Smooth muscle cell (in vitro differentiated cells): Measurements from ENCODE around the gene CHMP4B. TPM values are rescaled to one million over a fixed set of nuclear protein-coding genes. Genes with fewer than 3 reads are reported as not detected.

Experiments used
- DNase-seq: peaks from one replicate; lab custom pipeline; 2025; ENCODE audit not compliant: unreplicated experiment; lab: John Stamatoyannopoulos, UW
- H2AFZ ChIP-seq: fragments of 200-600 bp; sonication (generic); 2 replicates; pipeline ENCODE4 v1.6.0; 2016; ENCODE audit warnings: antibody characterized with exemption, low read depth, mild to moderate bottlenecking
- H3F3A ChIP-seq: fragments of 200-600 bp; sonication (generic); 2 replicates; pipeline ENCODE4 v1.6.0; 2017; ENCODE audit warnings: antibody characterized with exemption, low read depth
- H3K27ac ChIP-seq: fragments of 200-600 bp; sonication (generic); 2 replicates; pipeline ENCODE4 v1.5.1; 2016; ENCODE audit warnings: low read depth, mild to moderate bottlenecking
- H3K27me3 ChIP-seq: fragments of 200-600 bp; sonication (generic); 2 replicates; pipeline ENCODE4 v1.6.1; 2016; ENCODE audit warnings: low read depth, mild to moderate bottlenecking
- H3K36me3 ChIP-seq: fragments of 200-600 bp; sonication (generic); 2 replicates; pipeline ENCODE4 v1.5.1; 2016; ENCODE audit warnings: low read depth
- H3K4me1 ChIP-seq: fragments of 200-600 bp; sonication (generic); 2 replicates; pipeline ENCODE4 v1.5.1; 2016; ENCODE audit warnings: low read depth
- H3K4me2 ChIP-seq: fragments of 200-600 bp; sonication (generic); 2 replicates; pipeline ENCODE4 v1.6.0; 2016; ENCODE audit warnings: mild to moderate bottlenecking
- H3K4me3 ChIP-seq: fragments of 200-600 bp; sonication (generic); 2 replicates; pipeline ENCODE4 v1.5.1; 2016; ENCODE audit warnings: mild to moderate bottlenecking
- H3K79me2 ChIP-seq: fragments of 200-600 bp; sonication (generic); 2 replicates; pipeline ENCODE4 v1.6.0; 2016; ENCODE audit warnings: low read depth, mild to moderate bottlenecking
- H3K9ac ChIP-seq: fragments of 200-600 bp; sonication (generic); 2 replicates; pipeline ENCODE4 v1.6.0; 2016; ENCODE audit warnings: low read depth
- H3K9me3 ChIP-seq: fragments of 200-600 bp; sonication (generic); replicated peaks from 2 replicates; pipeline ENCODE4 v1.5.1; 2016; ENCODE audit warnings: low read depth
- H4K20me1 ChIP-seq: fragments of 200-600 bp; sonication (generic); 2 replicates; pipeline ENCODE4 v1.6.0; 2016; ENCODE audit warnings: low read depth
- WGBS: methylation state at CpG from one replicate; pipeline ENCODE4 v1.1.7; 2016; ENCODE audit warnings: low lambda C conversion rate; 5-methylcytosine and 5-hydroxymethylcytosine counted together
- polyA plus RNA-seq: library from polyadenylated mRNA; unstranded; fragments of >200 nt; fragmentation: Nextera tagmentation; extraction: Ambion mirVana; gene quantifications from 2 replicates; pipeline ENCODE4 v1.2.1, GENCODE V29; 2016
- total RNA-seq: library from RNA; depleted of rRNA; stranded (reverse); fragments of >200 nt; gene quantifications from 2 replicates; pipeline ENCODE4 v1.2.3, GENCODE V29; 2014
- TF ChIP-seq, protein P1 (sequence below): fragments of 200-600 bp; sonication (generic); IDR thresholded peaks from 2 replicates; pipeline ENCODE4 v1.5.1; 2017; ENCODE audit warnings: borderline replicate concordance, mild to moderate bottlenecking, antibody characterized with exemption; ENCODE audit not compliant: insufficient read depth, poor library complexity, severe bottlenecking

CHMP4B gene
- total and polyA plus RNA-seq, 2 experiments from 2014 or later = 6.2 to 49.4 TPM

DNA sequence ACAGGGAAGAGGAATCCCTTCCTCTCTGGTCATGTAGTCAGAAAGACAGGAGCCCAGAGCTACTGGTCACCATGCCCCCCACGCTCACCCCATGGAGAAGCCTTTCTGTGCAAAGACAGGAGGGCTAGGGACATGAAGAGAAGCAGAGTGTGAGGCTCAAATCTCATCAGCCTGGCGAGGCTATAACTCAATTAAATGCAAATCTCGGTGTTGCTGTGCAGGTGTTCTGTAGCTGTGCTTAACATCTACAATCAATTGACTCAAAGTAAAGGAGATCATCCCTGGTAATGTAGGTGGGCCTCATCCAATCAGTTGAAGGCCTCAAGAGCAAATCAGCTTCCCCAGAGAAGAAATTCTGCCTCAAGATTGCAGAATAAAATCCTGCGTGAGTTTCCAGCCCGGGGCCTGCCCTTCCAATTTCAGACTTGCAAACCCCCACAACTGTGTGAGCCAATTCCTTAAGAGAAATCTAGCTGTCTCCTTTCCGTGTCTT lies 64.4 kb downstream of the CHMP4B start:
- no peak overlapping the region for H3K4me3 ChIP-seq
- no peaks in the 10 kb centered on the region for H3K27me3 ChIP-seq
- H3K9me3 ChIP-seq = no peaks in the 10 kb centered on the region
- no peak overlapping the region for H3K27ac ChIP-seq
- no peaks in the 10 kb centered on the region for H4K20me1 ChIP-seq
- TF ChIP-seq, protein P1, sequence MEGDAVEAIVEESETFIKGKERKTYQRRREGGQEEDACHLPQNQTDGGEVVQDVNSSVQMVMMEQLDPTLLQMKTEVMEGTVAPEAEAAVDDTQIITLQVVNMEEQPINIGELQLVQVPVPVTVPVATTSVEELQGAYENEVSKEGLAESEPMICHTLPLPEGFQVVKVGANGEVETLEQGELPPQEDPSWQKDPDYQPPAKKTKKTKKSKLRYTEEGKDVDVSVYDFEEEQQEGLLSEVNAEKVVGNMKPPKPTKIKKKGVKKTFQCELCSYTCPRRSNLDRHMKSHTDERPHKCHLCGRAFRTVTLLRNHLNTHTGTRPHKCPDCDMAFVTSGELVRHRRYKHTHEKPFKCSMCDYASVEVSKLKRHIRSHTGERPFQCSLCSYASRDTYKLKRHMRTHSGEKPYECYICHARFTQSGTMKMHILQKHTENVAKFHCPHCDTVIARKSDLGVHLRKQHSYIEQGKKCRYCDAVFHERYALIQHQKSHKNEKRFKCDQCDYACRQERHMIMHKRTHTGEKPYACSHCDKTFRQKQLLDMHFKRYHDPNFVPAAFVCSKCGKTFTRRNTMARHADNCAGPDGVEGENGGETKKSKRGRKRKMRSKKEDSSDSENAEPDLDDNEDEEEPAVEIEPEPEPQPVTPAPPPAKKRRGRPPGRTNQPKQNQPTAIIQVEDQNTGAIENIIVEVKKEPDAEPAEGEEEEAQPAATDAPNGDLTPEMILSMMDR = no peak
- DNase-seq = no peak
- H3K79me2 ChIP-seq = no peaks in the 10 kb centered on the region
- 88% methylated on average over 6 of the region's 6 CpGs for WGBS
- H3K4me2 ChIP-seq = no peak overlapping the region
- H3F3A ChIP-seq = no peaks in the 10 kb centered on the region
- H2AFZ ChIP-seq = no peak overlapping the region
- no peaks in the 10 kb centered on the region for H3K36me3 ChIP-seq
- H3K4me1 ChIP-seq = no peaks in the 10 kb centered on the region
- H3K9ac ChIP-seq = no peak overlapping the region

DNA sequence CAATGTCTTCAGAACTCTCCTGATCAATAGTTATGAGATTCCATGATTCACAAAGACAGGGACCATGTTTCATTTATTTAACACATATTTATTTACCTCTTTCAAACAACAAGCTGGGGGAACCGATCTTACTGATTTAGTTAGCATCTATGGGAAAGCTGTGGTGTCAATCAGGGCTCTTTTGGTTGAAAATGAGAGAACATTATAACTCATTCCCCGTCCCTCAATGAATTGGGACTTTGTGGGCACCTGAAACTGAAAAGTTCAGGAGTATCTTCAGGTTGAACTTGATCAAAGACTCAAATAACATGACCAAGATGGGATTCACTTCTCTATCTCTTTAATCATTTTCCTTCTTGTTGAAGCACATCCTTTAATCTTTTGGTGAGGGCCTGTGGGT lies 67.4 kb downstream of the CHMP4B start:
- TF ChIP-seq, protein P1 = no peak
- H3K9me3 ChIP-seq = no peaks in the 10 kb centered on the region
- no peaks in the 10 kb centered on the region for H3K36me3 ChIP-seq
- H3K4me1 ChIP-seq = no peaks in the 10 kb centered on the region
- H3K4me2 ChIP-seq = no peak overlapping the region
- no peak overlapping the region for H2AFZ ChIP-seq
- H3K9ac ChIP-seq = no peak overlapping the region
- H3K27me3 ChIP-seq = no peaks in the 10 kb centered on the region
- no peak overlapping the region for H3K4me3 ChIP-seq
- no peaks in the 10 kb centered on the region for H3K79me2 ChIP-seq
- no peak overlapping the region for H3K27ac ChIP-seq
- WGBS = 86% methylated on average over 2 of the region's 2 CpGs
- H4K20me1 ChIP-seq = no peaks in the 10 kb centered on the region
- no peak for DNase-seq
- H3F3A ChIP-seq = no peaks in the 10 kb centered on the region

DNA sequence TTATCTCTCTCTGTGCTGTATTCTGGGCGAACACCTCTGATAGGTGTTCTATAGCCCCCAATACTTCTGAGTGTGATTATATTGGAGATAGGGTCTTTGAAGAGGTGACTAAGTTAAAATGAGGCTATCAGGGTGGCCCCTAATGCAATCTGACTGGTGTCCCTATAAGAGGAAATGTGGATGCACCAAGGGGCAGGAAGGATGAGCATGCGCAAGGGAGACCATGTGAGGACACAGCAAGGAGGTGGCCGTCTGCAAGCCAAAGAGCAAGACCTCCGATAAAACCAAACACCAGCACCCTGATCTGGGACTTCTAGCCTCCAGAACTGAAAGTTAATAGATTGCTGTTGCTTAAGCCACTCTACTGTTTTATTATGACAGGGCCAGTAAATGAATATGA lies 69.2 kb downstream of the CHMP4B start:
- Histone ChIP-seq H3K27me3 (no peaks in the 10 kb centered on the region), H4K20me1 (no peaks in the 10 kb centered on the region), H3K79me2 (no peaks in the 10 kb centered on the region), H2AFZ (no peak overlapping the region), H3F3A (no peaks in the 10 kb centered on the region), H3K9me3 (no peaks in the 10 kb centered on the region), H3K27ac (no peak overlapping the region), H3K4me1 (no peaks in the 10 kb centered on the region), H3K4me3 (no peak overlapping the region), H3K36me3 (no peaks in the 10 kb centered on the region), H3K4me2 (no peak overlapping the region), H3K9ac (no peak overlapping the region)
- TF ChIP-seq, protein P1 = no peak
- DNase-seq = no peak
- 96% methylated on average over 4 of the region's 4 CpGs for WGBS

DNA sequence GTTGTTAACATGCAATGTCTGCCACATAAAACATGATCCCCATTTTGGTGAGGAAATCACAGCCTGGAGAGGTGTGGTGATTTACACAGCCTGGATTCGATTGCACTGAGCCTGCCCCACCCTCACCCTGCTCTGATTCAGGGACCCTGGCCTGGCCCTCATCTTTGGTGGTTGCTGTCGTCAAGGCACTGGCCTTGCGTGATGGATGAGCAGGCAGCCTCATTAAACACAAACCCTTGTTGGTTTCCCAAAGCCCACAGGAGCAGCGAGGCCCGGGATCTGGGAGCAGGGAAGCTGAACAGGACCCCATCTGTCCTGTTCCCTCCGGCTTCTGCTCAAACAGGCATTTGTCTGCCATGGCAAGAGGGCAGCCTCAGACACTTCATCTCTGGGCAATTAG lies 70.8 kb downstream of the CHMP4B start:
- Histone ChIP-seq H3K4me1 (no peaks in the 10 kb centered on the region), H3K9me3 (no peaks in the 10 kb centered on the region), H3F3A (no peaks in the 10 kb centered on the region), H3K36me3 (no peaks in the 10 kb centered on the region), H2AFZ (no peak overlapping the region), H4K20me1 (no peaks in the 10 kb centered on the region), H3K27ac (no peak overlapping the region), H3K27me3 (no peaks in the 10 kb centered on the region), H3K79me2 (no peaks in the 10 kb centered on the region), H3K9ac (no peak overlapping the region), H3K4me2 (no peak overlapping the region), H3K4me3 (no peak overlapping the region)
- TF ChIP-seq, protein P1 = no peak
- WGBS = 47% methylated on average over 6 of the region's 6 CpGs
- no peak for DNase-seq
